Adrenal gland (tissue), 12 donors: ENCODE data around the gene HOXA1. TPM values are rescaled to one million over a fixed set of nuclear protein-coding genes. Genes with fewer than 3 reads are reported as not detected.

Source experiments
- DNase-seq, 7 donors: peaks; one replicate each; pipeline ENCODE4 v3.0.0-alpha.2; 2019 to 2020
- H3K27ac ChIP-seq, 5 donors: fragments of 200-600 bp; sonication (generic) in 4 of 5; 1 replicate in 3 of 5; 2 replicates in 2 of 5; pipeline versions ENCODE4 v1.5.1 to v1.8.0; 2016 to 2020; ENCODE audit warnings: mild to moderate bottlenecking in 1 of 5
- H3K27me3 ChIP-seq: fragments of 200-600 bp; 2 replicates; pipeline ENCODE4 v1.8.0; 2021
- H3K36me3 ChIP-seq, 2 donors: fragments of 200-600 bp; replicated peaks in 1 of 2; 1 replicate in 1 of 2; 2 replicates in 1 of 2; pipeline versions ENCODE4 v1.5.1 to v1.8.0; 2018 to 2022
- H3K4me1 ChIP-seq, 2 donors: fragments of 200-600 bp; replicated peaks in 1 of 2; 1 replicate in 1 of 2; 2 replicates in 1 of 2; pipeline versions ENCODE4 v1.5.1 to v1.8.0; 2018 to 2021
- H3K4me3 ChIP-seq, 4 donors: fragments of 200-600 bp; sonication (generic) in 3 of 4; one replicate each; pipeline ENCODE4 v1.5.1; 2016 to 2018
- H3K9me3 ChIP-seq, 3 donors: fragments of 200-600 bp; sonication (generic) in 1 of 3; replicated peaks in 1 of 3; 1 replicate in 2 of 3; 2 replicates in 1 of 3; pipeline versions ENCODE4 v1.5.1 to v1.8.0; 2016 to 2021
- CTCF ChIP-seq, 6 experiments: fragments of 450-650 bp in 4 of 6; fragments of 200-600 bp in 2 of 6; sonication (generic) in 1 of 6; IDR thresholded peaks; 1 replicate in 5 of 6; 2 replicates in 1 of 6; pipeline versions ENCODE4 v1.5.1 to v1.8.0; 2016 to 2021; ENCODE audit warnings: antibody characterized with exemption in 6 of 6, mild to moderate bottlenecking in 2 of 6, moderate library complexity in 1 of 6
- POLR2A ChIP-seq, 2 donors: fragments of 450-650 bp; IDR thresholded peaks; one replicate each; pipeline ENCODE4 v1.6.1; 2017; ENCODE audit warnings: antibody characterized with exemption in 2 of 2, mild to moderate bottlenecking in 2 of 2, moderate library complexity in 1 of 2
- WGBS, 4 donors: extraction: QIAGEN DNeasy Blood & Tissue Kit in 2 of 4; methylation state at CpG; one replicate each; pipeline versions ENCODE4 v1.1.5 to v1.1.7; 2013 to 2017; 5-methylcytosine and 5-hydroxymethylcytosine counted together
- intact Hi-C, 2 donors: fragments of 100-400 bp; cut with DNase I; formaldehyde crosslinking; loops; one replicate each; pipeline versions ENCODE4 v1.14.1 to v1.15.0; 2022 to 2023
- polyA plus RNA-seq, 3 donors: library from polyadenylated mRNA; stranded (reverse); fragments of 200-250 nt in 2 of 3; fragments of 350-450 nt in 1 of 3; fragmentation: Illumina TruSeq in 1 of 3; extraction: RNeasy Lipid Tissue Mini Kit (QIAGEN cat#74804) in 1 of 3; gene quantifications; one replicate each; pipeline ENCODE4 v1.2.3, GENCODE V29; 2013 to 2014
- total RNA-seq, 9 donors: library from RNA; depleted of rRNA in 4 of 9; stranded (reverse); fragments of >200 nt in 4 of 9; fragments of 120-200 nt in 1 of 9; fragmentation: NEBNext Ultra II Directional in 1 of 9; extraction: Animal tissue kit (Norgen Biotek cat#: 25700) in 1 of 9; gene quantifications; one replicate each; pipeline versions ENCODE4 v1.1.0 to v1.2.4, GENCODE V29; 2013 to 2023
- donor health status: healthy with polysubstance abuse.
- donor health status: Bipolar disorder and iron deficiency.
- donor health status: DM: yes; HTN: yes; CAD: no.
- donor health status: DM: no; HTN: no; CAD: no.
- donor health status: DM: no; HTN: no; CAD: no.
- donor health status: DM: yes; HTN: yes; CAD: no.

The HOXA1 gene
- total and polyA plus RNA-seq, 12 donors = 0.18 to 4.4 (median 0.90) TPM; not detected in 1

DNA sequence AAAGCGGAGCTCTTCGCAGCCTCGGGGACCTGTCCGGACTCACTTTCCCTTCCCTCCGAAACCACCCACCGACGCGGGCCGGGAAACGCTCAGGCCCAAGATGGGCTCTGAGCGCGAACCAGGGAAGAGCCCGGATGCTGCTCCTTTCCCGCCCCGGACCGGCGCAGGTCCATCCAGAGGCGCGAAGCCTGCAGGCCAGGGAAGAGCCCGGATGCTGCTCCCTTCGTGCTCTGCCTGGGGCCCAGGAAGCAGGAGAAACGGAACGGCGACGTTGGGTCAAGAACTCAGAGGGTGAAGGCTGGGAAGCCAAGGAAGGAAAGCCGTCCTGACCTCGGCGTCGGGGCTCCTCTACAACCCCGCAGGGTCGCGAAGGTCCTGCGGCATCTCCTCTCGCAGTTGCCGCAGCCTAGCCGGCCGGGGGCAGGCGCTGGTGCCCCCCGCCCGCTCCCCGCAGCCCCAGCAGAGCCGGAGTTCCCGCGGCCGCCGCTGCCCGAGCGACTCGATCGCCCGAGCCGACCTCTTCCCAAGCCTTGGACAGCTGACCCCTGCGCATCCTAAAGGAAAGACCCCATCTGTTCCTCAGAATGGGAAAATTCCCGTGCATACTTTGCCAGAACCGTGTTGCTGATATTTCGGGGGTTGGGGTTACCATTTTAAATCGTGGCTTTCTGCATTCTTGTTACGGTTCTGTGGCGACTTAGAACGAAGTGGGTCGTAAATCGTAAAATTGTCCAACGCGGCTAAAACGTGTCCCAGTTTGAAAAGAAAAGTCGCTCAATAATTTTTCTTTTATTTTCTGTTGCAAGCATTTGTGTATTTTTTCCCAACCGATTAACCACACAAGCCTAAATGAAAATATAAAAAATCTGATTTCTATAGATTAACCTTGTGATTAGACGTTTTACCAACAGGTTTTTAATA lies 7.5 kb downstream of the HOXA1 start:
- peak overlapping the region in 1 of 4 donors; percentile 14 for H3K4me3 ChIP-seq
- H3K9me3 ChIP-seq = no peaks in the 10 kb centered on the region
- 33 to 50% (median 43%) methylated on average over 27 to 68 of the region's 68 CpGs for WGBS, 4 donors
- no peaks in the 10 kb centered on the region for H3K36me3 ChIP-seq
- peaks cover 15% of the 10 kb centered on the region for H3K27me3 ChIP-seq
- H3K27ac ChIP-seq = no peak overlapping the region
- intact Hi-C loops = no loop called here
- no peak for TF ChIP-seq POLR2A (IDR thresholded peaks at IDR 0.05)
- TF ChIP-seq CTCF (IDR thresholded peaks at IDR 0.05) = no peak
- no peaks in the 10 kb centered on the region for H3K4me1 ChIP-seq
- no peak for DNase-seq

DNA sequence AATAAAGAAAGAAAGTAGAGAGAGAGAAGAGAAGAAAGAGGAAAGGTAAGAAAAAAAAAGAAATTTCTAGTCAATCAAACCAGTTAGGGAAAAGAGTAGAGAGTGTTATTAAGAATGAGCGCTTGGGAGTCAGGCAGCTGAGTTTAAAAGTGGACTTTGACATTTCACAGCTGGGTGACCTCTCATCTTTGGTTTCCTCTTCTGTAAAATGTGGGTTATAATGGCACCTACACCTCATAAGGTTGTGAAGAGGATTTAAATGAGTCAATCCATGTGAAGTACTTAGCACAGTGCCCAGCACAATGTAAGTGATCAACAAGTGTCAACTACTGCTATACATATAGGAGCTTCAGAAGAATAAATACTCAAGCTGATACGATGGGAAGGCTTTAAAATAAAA lies 12.2 kb downstream of the HOXA1 start:
- DNase-seq = no peak
- 84 to 95% (median 93%) methylated on average over 2 of the region's 2 CpGs for WGBS, 4 donors
- intact Hi-C loops = loop anchor here in 1 of 2 donors (5.0 kb wide), 1 partner anchor 96 kb away; no protein-coding TSS in a partner anchor
- Histone ChIP-seq H3K36me3 (no peaks in the 10 kb centered on the region), H3K4me3 (no peak overlapping the region), H3K4me1 (no peaks in the 10 kb centered on the region), H3K27ac (no peak overlapping the region), H3K27me3 (peaks cover 15% of the 10 kb centered on the region), H3K9me3 (no peaks in the 10 kb centered on the region)
- TF ChIP-seq POLR2A (IDR thresholded peaks at IDR 0.05) = no peak
- TF ChIP-seq CTCF (IDR thresholded peaks at IDR 0.05) = no peak

DNA sequence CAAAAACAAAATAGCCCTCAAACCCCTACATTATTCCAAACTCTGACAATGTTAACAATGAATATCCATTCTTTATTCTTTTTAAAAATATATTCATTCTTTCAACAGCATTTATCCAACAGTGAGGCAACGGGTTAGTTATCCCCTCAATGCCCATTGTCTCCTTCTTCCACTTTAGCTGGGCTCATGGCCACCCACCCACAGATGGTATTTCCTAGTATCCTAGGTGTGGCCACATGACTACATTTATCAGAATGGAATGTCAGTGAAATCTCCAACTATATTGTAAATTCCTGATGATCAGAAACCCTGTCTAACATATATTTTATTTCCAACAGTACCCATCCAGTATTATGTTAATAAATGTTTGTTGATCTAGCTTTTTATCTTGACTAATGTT lies 13.6 kb downstream of the HOXA1 start:
- H3K4me1 ChIP-seq = no peaks in the 10 kb centered on the region
- intact Hi-C loops = loop anchor here in 1 of 2 donors (5.0 kb wide), 1 partner anchor 95 kb away; no protein-coding TSS in a partner anchor
- H3K9me3 ChIP-seq = no peaks in the 10 kb centered on the region
- 82 to 94% (median 90%) methylated on average over 1 of the region's 1 CpG for WGBS, 4 donors
- no peak for DNase-seq
- H3K36me3 ChIP-seq = no peaks in the 10 kb centered on the region
- H3K27ac ChIP-seq = no peak overlapping the region
- no peak overlapping the region for H3K4me3 ChIP-seq
- TF ChIP-seq POLR2A (IDR thresholded peaks at IDR 0.05) (no peak), CTCF (IDR thresholded peaks at IDR 0.05) (no peak)
- H3K27me3 ChIP-seq = peaks cover 1% of the 10 kb centered on the region

DNA sequence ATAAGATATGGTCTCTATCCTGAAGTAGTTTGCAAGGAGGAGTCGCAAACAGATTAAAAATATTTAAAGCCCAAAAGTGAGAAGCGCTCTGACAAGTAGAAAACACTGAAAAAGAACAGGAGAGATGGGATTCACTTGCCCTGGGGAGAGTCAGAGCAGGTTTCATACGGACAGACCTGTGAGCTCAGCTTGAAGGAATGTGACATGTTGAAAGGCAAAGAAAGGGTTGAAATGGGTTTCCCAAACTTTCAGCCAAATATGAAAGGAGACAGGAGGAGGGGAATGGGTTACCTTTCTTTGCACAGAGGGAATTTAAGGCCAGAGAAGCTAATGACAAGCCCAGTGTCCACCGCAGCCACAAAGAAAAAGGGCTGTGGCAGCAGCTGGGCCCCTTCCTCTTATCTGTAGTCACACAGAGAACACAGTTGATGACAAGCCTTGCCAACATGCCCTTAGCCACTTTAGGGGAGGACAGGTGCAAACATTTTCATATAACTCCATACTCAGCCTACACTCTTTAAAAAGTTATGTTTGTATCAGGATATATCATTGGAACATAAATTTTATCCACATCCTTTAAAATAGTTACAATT lies 14.9 kb downstream of the HOXA1 start:
- WGBS, 4 donors = 75 to 90% (median 87%) methylated on average over 4 of the region's 4 CpGs
- Histone ChIP-seq H3K4me1 (no peaks in the 10 kb centered on the region), H3K9me3 (no peaks in the 10 kb centered on the region), H3K27ac (no peak overlapping the region), H3K27me3 (no peaks in the 10 kb centered on the region), H3K36me3 (no peaks in the 10 kb centered on the region), H3K4me3 (no peak overlapping the region)
- no peak for DNase-seq
- intact Hi-C loops = loop anchor here in 1 of 2 donors (5.0 kb wide), 1 partner anchor 94 kb away; no protein-coding TSS in a partner anchor
- TF ChIP-seq CTCF (IDR thresholded peaks at IDR 0.05) (no peak), POLR2A (IDR thresholded peaks at IDR 0.05) (no peak)
